ENCODE data around the gene ZEB1. TPM values are rescaled to one million over a fixed set of nuclear protein-coding genes. Genes with fewer than 3 reads are reported as not detected.

Gene ZEB1
- total and polyA plus RNA-seq, 2 of the 13 experiments (the other 11 are each of a cell fraction or from before 2014, with no cell fraction given), result 9.6 to 18.0 TPM

GRCh38 chr10:31318854-31319601, at the start of gene ZEB1 (continued):
- no peak for TF ChIP-seq TRAFD1 (CRISPR knock-in tag; IDR thresholded peaks at IDR 0.05; ENCODE audit: borderline replicate concordance)
- TF ChIP-seq PRMT3 (CRISPR knock-in tag; IDR thresholded peaks at IDR 0.05; ENCODE audit: borderline replicate concordance, low read depth), result no peak
- 0 out of 2 replicates have a peak, but pooled peaks have one; percentile 3 for TF ChIP-seq FOSL2 (CRISPR knock-in tag; IDR thresholded peaks at IDR 0.05)
- no peak for TF ChIP-seq ZSCAN20 (CRISPR knock-in tag; IDR thresholded peaks at IDR 0.05; ENCODE audit: borderline replicate concordance)
- no peak for TF ChIP-seq ZNF256 (CRISPR knock-in tag; conservative IDR thresholded peaks at IDR 0.05)
- no peak for TF ChIP-seq PATZ1 (CRISPR knock-in tag; IDR thresholded peaks at IDR 0.05)
- no peak for TF ChIP-seq MEF2D (CRISPR knock-in tag; IDR thresholded peaks at IDR 0.05)
- no peak for TF ChIP-seq ZNF234 (CRISPR knock-in tag; conservative IDR thresholded peaks at IDR 0.05)
- 0 out of 2 replicates have a peak, but pooled peaks have one; percentile 8 for TF ChIP-seq STAG1 (CRISPR knock-in tag; IDR thresholded peaks at IDR 0.05)
- TF ChIP-seq ZNF235 (CRISPR knock-in tag; IDR thresholded peaks at IDR 0.05; ENCODE audit: borderline replicate concordance), result no peak
- no peak for TF ChIP-seq ARNT (IDR thresholded peaks at IDR 0.05)
